HEK293T (cell line): ENCODE measurements around the gene SIPA1L3.

Experiments used
- ARNT ChIP-seq: fragments of 450-650 bp; IDR thresholded peaks from 2 replicates; pipeline ENCODE4 v1.6.1; 2017; ENCODE audit warnings: mild to moderate bottlenecking
- FOXM1 ChIP-seq: fragments of 450-650 bp; IDR thresholded peaks from 2 replicates; pipeline ENCODE4 v1.6.1; 2017; ENCODE audit warnings: mild to moderate bottlenecking, borderline replicate concordance
- NFRKB ChIP-seq: fragments of 450-650 bp; IDR thresholded peaks from 2 replicates; pipeline ENCODE4 v1.6.1; 2016; ENCODE audit warnings: mild to moderate bottlenecking, moderate library complexity
- SP1 ChIP-seq: fragments of 450-650 bp; IDR thresholded peaks from 2 replicates; pipeline ENCODE4 v1.6.1; 2017
- SUZ12 ChIP-seq: fragments of 450-650 bp; IDR thresholded peaks from 2 replicates; pipeline ENCODE4 v1.6.1; 2016; ENCODE audit warnings: mild to moderate bottlenecking
- ZNF384 ChIP-seq: fragments of 450-650 bp; IDR thresholded peaks from 2 replicates; pipeline ENCODE4 v1.6.1; 2016
- TF ChIP-seq, protein P1 (sequence below): fragments of 450-650 bp; IDR thresholded peaks from 2 replicates; pipeline ENCODE4 v1.6.1; 2016

- TF ChIP-seq SP1, result no peak
- no peak for TF ChIP-seq SUZ12
- no peak for TF ChIP-seq ARNT
- no peak for TF ChIP-seq FOXM1
- no peak for TF ChIP-seq NFRKB
- TF ChIP-seq ZNF384, result no peak
- TF ChIP-seq, protein P1, sequence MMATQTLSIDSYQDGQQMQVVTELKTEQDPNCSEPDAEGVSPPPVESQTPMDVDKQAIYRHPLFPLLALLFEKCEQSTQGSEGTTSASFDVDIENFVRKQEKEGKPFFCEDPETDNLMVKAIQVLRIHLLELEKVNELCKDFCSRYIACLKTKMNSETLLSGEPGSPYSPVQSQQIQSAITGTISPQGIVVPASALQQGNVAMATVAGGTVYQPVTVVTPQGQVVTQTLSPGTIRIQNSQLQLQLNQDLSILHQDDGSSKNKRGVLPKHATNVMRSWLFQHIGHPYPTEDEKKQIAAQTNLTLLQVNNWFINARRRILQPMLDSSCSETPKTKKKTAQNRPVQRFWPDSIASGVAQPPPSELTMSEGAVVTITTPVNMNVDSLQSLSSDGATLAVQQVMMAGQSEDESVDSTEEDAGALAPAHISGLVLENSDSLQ, result no peak
Observed at GRCh38 chr19:38093587-38093986, 186.6 kb downstream of the SIPA1L3 start.
